Trophoblast cell (in vitro differentiated cells and primary cell): ENCODE data around the gene ZNF296.

Experiments used
- DNase-seq, 2 donors: peaks; one replicate each; pipeline ENCODE4 v3.0.0-alpha.2; 2016
- H2AFZ ChIP-seq: 2 replicates; pipeline ENCODE4 v1.6.1; 2013; ENCODE audit warnings: low read length, moderate library complexity, mild to moderate bottlenecking; ENCODE audit not compliant: insufficient read depth, poor library complexity
- H2AK5ac ChIP-seq: 2 replicates; pipeline ENCODE4 v1.6.1; 2013; ENCODE audit warnings: mild to moderate bottlenecking, low read length
- H2BK120ac ChIP-seq: 2 replicates; pipeline ENCODE4 v1.6.1; 2013; ENCODE audit warnings: low read length, mild to moderate bottlenecking, moderate library complexity; ENCODE audit not compliant: insufficient read depth, poor library complexity
- H2BK12ac ChIP-seq: 2 replicates; pipeline ENCODE4 v1.6.1; 2013; ENCODE audit warnings: mild to moderate bottlenecking, low read length, moderate library complexity
- H2BK5ac ChIP-seq: 2 replicates; pipeline ENCODE4 v1.6.1; 2013; ENCODE audit warnings: low read length, low read depth, moderate library complexity, mild to moderate bottlenecking; ENCODE audit not compliant: poor library complexity
- H3K14ac ChIP-seq: 2 replicates; pipeline ENCODE4 v1.6.1; 2013; ENCODE audit warnings: mild to moderate bottlenecking, low read length
- H3K18ac ChIP-seq: 2 replicates; pipeline ENCODE4 v1.6.1; 2013; ENCODE audit warnings: mild to moderate bottlenecking, low read length
- H3K23ac ChIP-seq: 2 replicates; pipeline ENCODE4 v1.6.1; 2013; ENCODE audit warnings: low read length
- H3K27ac ChIP-seq: 2 replicates; pipeline ENCODE4 v1.5.1; 2013; ENCODE audit warnings: low read depth, mild to moderate bottlenecking, inconsistent platforms, low read length, moderate library complexity
- H3K27me3 ChIP-seq: 2 replicates; pipeline ENCODE4 v1.6.1; 2013; ENCODE audit warnings: inconsistent platforms, mild to moderate bottlenecking, low read length, moderate library complexity; ENCODE audit not compliant: insufficient read depth
- H3K36me3 ChIP-seq, 2 experiments: 1 replicate in 1 of 2; 2 replicates in 1 of 2; pipeline ENCODE4 v1.6.1; 2013; ENCODE audit warnings: low read length in 2 of 2, mild to moderate bottlenecking in 2 of 2, moderate library complexity in 1 of 2; ENCODE audit not compliant: insufficient read depth in 2 of 2, control insufficient read depth in 1 of 2
- H3K4ac ChIP-seq: 2 replicates; pipeline ENCODE4 v1.6.1; 2013; ENCODE audit warnings: low read depth, mild to moderate bottlenecking, low read length, moderate library complexity
- H3K4me1 ChIP-seq, 2 experiments: 1 replicate in 1 of 2; 2 replicates in 1 of 2; pipeline ENCODE4 v1.6.1; 2013; ENCODE audit warnings: low read length in 2 of 2, mild to moderate bottlenecking in 2 of 2, moderate library complexity in 1 of 2; ENCODE audit not compliant: insufficient read depth in 2 of 2, control insufficient read depth in 1 of 2
- H3K4me2 ChIP-seq: 2 replicates; pipeline ENCODE4 v1.6.1; 2013; ENCODE audit warnings: inconsistent platforms, mild to moderate bottlenecking, low read length, moderate library complexity
- H3K4me3 ChIP-seq: 2 replicates; pipeline ENCODE4 v1.5.1; 2013; ENCODE audit warnings: mild to moderate bottlenecking, low read depth, low read length, inconsistent platforms
- H3K79me1 ChIP-seq: one replicate; pipeline ENCODE4 v1.6.1; 2013; ENCODE audit warnings: low read length
- H3K79me2 ChIP-seq: 2 replicates; pipeline ENCODE4 v1.6.1; 2013; ENCODE audit warnings: low read length, mild to moderate bottlenecking; ENCODE audit not compliant: control insufficient read depth, insufficient read depth, poor library complexity
- H3K9ac ChIP-seq: 2 replicates; pipeline ENCODE4 v1.6.1; 2013; ENCODE audit warnings: mild to moderate bottlenecking, low read length
- H3K9me3 ChIP-seq: 2 replicates; pipeline ENCODE4 v1.6.1; 2013; ENCODE audit warnings: low read depth, mild to moderate bottlenecking, control low read depth, inconsistent platforms, low read length; ENCODE audit not compliant: insufficient read depth
- H4K12ac ChIP-seq: 2 replicates; pipeline ENCODE4 v1.6.1; 2013; ENCODE audit warnings: low read depth, mild to moderate bottlenecking, low read length, moderate library complexity
- H4K8ac ChIP-seq: 2 replicates; pipeline ENCODE4 v1.6.1; 2013; ENCODE audit warnings: low read depth, mild to moderate bottlenecking, low read length, moderate library complexity
- H4K91ac ChIP-seq: one replicate; pipeline ENCODE4 v1.6.1; 2013; ENCODE audit warnings: low read depth, mild to moderate bottlenecking, low read length, moderate library complexity
- WGBS: extraction: QIAGEN DNeasy Blood & Tissue Kit; methylation state at CpG from one replicate; pipeline ENCODE4 v1.1.7; 2013; ENCODE audit warnings: missing lambda C conversion rate; ENCODE audit not compliant: insufficient read length, insufficient coverage; ENCODE audit errors: extremely low coverage; 5-methylcytosine and 5-hydroxymethylcytosine counted together

The ZNF296 gene

GRCh38 chr19:45079911-45080370 is 3.7 kb upstream of the ZNF296 start:
- Histone ChIP-seq H3K18ac (peak overlapping the region; percentile 15), H3K4me3 (peak overlapping the region; percentile 94), H2AK5ac (no peak overlapping the region), H3K27ac (no peak overlapping the region), H4K12ac (no peak overlapping the region), H3K4ac (peak overlapping the region; percentile 47), H4K8ac (peak overlapping the region; percentile 98), H2AFZ (no peak overlapping the region), H3K27me3 (no peaks in the 10 kb centered on the region), H3K9ac (peak overlapping the region; percentile 46), H3K14ac (no peak overlapping the region), H3K36me3 (peaks cover 8 to 9% of the 10 kb centered on the region in 2 experiments), H4K91ac (no peak overlapping the region), H3K79me2 (peaks cover 5% of the 10 kb centered on the region), H2BK120ac (no peak overlapping the region), H2BK12ac (no peak overlapping the region), H2BK5ac (no peak overlapping the region), H3K4me2 (peak overlapping the region; percentile 64), H3K23ac (no peak overlapping the region), H3K4me1 (peaks cover 11 to 12% of the 10 kb centered on the region in 2 experiments), H3K9me3 (peaks cover 3% of the 10 kb centered on the region), H3K79me1 (peaks cover 8% of the 10 kb centered on the region)
- no CpG with 5 or more reads among the region's 6 CpGs for WGBS
- DNase-seq: peak in 1 of 2 donors; percentile 34

GRCh38 chr19:45079063-45079910 is 3.0 kb upstream of the ZNF296 start, which contains the start of gene GEMIN7:
Gene GEMIN7 (plus strand): TSS chr19:45079260. CDS start chr19:45090115, 10,855 bp downstream.
- no peak within 1 kb of the TSS for H3K23ac ChIP-seq
- peak within 1 kb of the TSS; percentile 37 for H2BK120ac ChIP-seq
- peak within 1 kb of the TSS; percentile 77 for H2BK5ac ChIP-seq
- peaks cover 11 to 12% of the 10 kb centered on the region in 2 experiments for H3K4me1 ChIP-seq
- peak; percentile 50 to 77 for DNase-seq
- peak within 1 kb of the TSS; percentile 79 for H4K12ac ChIP-seq
- WGBS: no CpG with 5 or more reads among the region's 61 CpGs
- H3K4ac ChIP-seq: peak within 1 kb of the TSS; percentile 90
- peaks cover 5% of the 10 kb centered on the region for H3K79me2 ChIP-seq
- peaks cover 8 to 9% of the 10 kb centered on the region in 2 experiments for H3K36me3 ChIP-seq
- peak within 1 kb of the TSS; percentile 94 for H3K9ac ChIP-seq
- peaks cover 3% of the 10 kb centered on the region for H3K9me3 ChIP-seq
- H2BK12ac ChIP-seq: no peak within 1 kb of the TSS
- no peaks in the 10 kb centered on the region for H3K27me3 ChIP-seq
- H4K8ac ChIP-seq: peak within 1 kb of the TSS; percentile 98
- H3K14ac ChIP-seq: peak within 1 kb of the TSS; percentile 84
- H2AFZ ChIP-seq: peak within 1 kb of the TSS; percentile 75
- peak within 1 kb of the TSS; percentile 94 for H3K4me3 ChIP-seq
- H4K91ac ChIP-seq: peak within 1 kb of the TSS; percentile 67
- H3K18ac ChIP-seq: peak within 1 kb of the TSS; percentile 85
- peak within 1 kb of the TSS; percentile 48 for H3K27ac ChIP-seq
- no peak within 1 kb of the TSS for H2AK5ac ChIP-seq
- H3K79me1 ChIP-seq: peaks cover 8% of the 10 kb centered on the region
- peak within 1 kb of the TSS; percentile 64 for H3K4me2 ChIP-seq

- Histone ChIP-seq H3K27me3 (no peaks in the 10 kb centered on the region), H4K12ac (peak overlapping the region; percentile 14), H3K14ac (peak overlapping the region; percentile 52), H4K91ac (peak overlapping the region; percentile 45), H2AFZ (peak overlapping the region; percentile 75), H2BK5ac (no peak overlapping the region), H3K23ac (no peak overlapping the region), H3K27ac (no peak overlapping the region), H3K9me3 (peaks cover 3% of the 10 kb centered on the region), H3K79me2 (peaks cover 5% of the 10 kb centered on the region), H2BK120ac (no peak overlapping the region), H2AK5ac (no peak overlapping the region), H3K4me2 (peak overlapping the region; percentile 64), H3K18ac (no peak overlapping the region), H4K8ac (peak overlapping the region; percentile 89), H3K36me3 (peaks cover 8 to 9% of the 10 kb centered on the region in 2 experiments), H3K79me1 (peaks cover 8% of the 10 kb centered on the region), H3K4me1 (peaks cover 11 to 12% of the 10 kb centered on the region in 2 experiments), H3K9ac (peak overlapping the region; percentile 42), H3K4me3 (peak overlapping the region; percentile 94), H2BK12ac (no peak overlapping the region), H3K4ac (no peak overlapping the region)
- WGBS: no CpG with 5 or more reads among the region's 10 CpGs
- no peak for DNase-seq
Observed at GRCh38 chr19:45078390-45079062, 2.2 kb upstream of the ZNF296 start.

GRCh38 chr19:45076851-45077730 is 813 bp upstream of the ZNF296 start:
- no peak overlapping the region for H2BK5ac ChIP-seq
- H4K91ac ChIP-seq: no peak overlapping the region
- no peak overlapping the region for H2BK120ac ChIP-seq
- no peak overlapping the region for H3K27ac ChIP-seq
- peaks cover 11 to 12% of the 10 kb centered on the region in 2 experiments for H3K4me1 ChIP-seq
- H3K4ac ChIP-seq: no peak overlapping the region
- H3K4me2 ChIP-seq: peak overlapping the region; percentile 67
- peaks cover 3% of the 10 kb centered on the region for H3K9me3 ChIP-seq
- H3K79me1 ChIP-seq: peaks cover 8% of the 10 kb centered on the region
- H3K18ac ChIP-seq: no peak overlapping the region
- peaks cover 5 to 10% of the 10 kb centered on the region in 2 experiments for H3K36me3 ChIP-seq
- DNase-seq: no peak
- peaks cover 5% of the 10 kb centered on the region for H3K79me2 ChIP-seq
- H2BK12ac ChIP-seq: no peak overlapping the region
- H2AK5ac ChIP-seq: no peak overlapping the region
- WGBS: no CpG with 5 or more reads among the region's 15 CpGs
- no peak overlapping the region for H3K4me3 ChIP-seq
- H3K9ac ChIP-seq: no peak overlapping the region
- no peak overlapping the region for H3K14ac ChIP-seq
- no peak overlapping the region for H4K12ac ChIP-seq
- H4K8ac ChIP-seq: no peak overlapping the region
- H3K23ac ChIP-seq: no peak overlapping the region
- no peaks in the 10 kb centered on the region for H3K27me3 ChIP-seq
- H2AFZ ChIP-seq: no peak overlapping the region
